ENCODE results near the gene NOTCH2. TPM values are rescaled to one million over a fixed set of nuclear protein-coding genes. Genes with fewer than 3 reads are reported as not detected.

Gene NOTCH2
- total RNA-seq, 1 experiment from 2014 or later, result 107 TPM

DNA sequence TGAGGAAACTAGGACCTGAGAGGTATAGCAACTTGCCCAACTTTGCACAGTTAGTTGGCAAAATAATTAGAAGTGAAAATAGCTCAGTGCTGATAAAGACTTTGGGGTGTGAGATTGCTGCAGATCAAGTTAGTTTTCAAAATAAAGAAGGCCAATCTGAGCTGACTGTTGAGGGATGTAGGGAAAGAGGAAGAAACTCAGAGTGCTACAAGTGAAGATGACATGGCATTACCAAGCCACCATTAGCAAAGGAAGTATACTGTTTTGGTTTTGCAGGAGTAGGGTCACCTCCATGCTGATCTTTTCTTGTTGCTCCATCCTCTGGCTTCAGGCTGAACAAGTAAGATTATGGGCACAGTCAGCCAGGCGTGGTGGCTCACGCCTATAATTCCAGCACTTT lies 94.5 kb downstream of the NOTCH2 start:
- no peak for DNase-seq (ENCODE audit: low read depth)

DNA sequence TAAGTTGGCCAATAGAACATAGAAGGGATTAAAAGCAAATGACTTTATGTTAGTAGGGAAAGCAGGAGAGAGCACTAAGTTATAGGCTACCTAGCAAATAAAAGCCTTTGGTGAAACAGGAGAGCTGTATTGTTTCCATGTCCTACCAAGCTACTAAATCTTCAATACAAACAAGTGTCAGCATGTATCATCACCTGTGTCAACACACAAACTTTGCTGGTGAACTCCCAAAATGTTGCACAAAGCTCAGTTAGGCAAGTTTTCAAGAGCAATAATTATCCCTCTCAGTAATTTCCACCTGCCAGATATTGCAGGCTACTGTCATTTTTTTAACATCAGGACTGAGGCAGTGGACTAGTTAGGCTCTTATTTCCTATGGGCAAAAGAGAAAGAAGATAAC lies 95.4 kb downstream of the NOTCH2 start:
- DNase-seq (ENCODE audit: low read depth), result no peak

DNA sequence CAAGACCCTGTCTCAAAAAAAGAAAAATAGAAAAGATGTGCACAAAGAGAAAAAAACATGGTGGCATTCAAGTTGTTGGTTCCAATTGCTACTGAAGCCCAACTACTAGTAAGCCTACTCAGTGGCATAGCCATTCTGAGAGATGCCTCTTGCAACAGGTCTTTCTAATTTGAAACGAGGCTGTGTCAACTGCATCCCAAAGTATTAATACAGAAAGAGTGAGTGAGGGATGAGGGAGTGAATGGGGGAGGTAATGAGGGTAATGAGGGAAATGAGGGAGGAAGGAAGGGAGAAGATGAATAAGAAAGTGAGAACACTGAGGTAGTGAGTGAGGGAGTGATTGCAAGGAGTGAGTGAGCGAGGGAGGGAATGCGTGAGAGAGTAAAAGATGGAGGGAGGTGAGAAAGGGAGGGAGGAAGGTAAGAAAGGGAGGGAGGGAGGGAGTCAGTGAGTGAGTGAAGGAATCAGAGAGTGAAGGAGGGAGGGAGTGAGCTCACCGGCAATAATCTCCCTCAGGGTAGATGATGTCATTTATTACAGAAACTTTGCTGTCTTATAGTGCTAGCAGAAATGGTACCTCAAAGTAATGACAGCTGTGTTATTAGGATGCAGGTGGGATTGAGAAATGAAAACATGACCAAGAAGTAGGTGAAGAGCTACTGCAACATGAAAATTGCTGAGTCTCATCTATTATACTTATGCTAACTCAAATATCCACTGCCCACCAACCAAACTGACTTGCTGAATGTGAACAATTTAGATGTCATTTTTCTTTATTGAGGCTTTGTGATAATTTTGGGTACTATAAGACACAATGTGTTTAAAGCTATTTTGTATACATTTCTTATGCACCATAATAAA lies 97.5 kb downstream of the NOTCH2 start:
- DNase-seq (ENCODE audit: low read depth), result peak; percentile 61

DNA sequence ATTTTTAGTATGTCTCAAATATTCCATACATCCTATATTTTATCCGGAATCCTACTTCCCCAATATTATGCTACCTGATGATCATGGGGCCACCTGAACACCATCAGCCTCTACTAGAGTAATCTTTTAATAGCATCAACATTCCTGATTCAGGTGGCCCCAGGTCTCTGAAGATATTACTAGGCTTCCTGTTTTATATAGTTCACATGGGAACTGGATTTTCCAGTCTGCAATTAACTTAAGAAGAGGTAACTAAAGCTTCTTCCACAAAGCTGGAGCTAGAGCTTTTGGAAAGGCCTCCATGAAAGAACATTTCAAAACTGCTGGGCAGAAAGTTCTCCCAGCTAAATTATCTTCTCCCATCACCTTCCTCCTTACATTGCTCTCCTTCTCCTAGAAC lies 100.9 kb downstream of the NOTCH2 start:
- no peak for DNase-seq (ENCODE audit: low read depth)

DNA sequence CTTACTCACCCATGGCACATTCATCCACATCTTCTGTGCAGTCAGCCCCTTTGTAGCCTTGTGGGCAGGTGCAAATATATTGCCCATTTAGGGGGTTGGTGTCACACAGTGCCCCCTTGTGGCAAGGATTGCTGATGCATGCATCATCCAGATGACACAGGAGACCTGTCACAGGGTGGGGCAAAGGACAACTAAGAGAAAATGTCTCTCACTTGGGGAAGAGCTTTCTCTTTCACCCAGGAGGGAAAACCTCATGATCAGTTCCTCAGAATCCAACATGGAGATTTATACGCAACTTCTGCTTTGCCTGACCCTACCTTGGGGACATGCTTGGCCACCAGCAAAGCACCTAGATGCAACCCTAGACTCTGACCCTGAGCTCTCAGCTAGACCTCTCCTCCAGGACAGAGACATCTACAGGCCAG lies 101.4 kb downstream of the NOTCH2 start:
- DNase-seq (ENCODE audit: low read depth), result peak; percentile 50

DNA sequence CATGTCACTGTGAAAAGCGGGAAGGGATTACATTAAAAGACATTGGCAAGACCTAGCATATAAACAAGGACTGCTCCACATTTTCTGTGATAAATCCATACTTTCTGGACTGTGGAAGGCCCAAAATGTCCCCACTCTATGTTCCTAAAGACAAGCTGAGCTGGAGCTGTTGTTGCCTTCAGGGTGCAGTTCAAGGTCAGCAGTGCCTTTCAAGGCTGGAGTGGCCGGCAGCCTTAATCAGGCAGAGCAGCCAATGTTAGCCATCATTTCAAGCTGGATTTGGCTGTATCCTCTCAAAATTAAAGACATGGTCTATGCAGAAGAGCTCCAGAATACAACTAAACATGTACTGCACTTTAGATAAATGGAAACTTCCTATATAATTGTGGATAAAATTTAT lies 102.8 kb downstream of the NOTCH2 start:
- DNase-seq (ENCODE audit: low read depth), result no peak

DNA sequence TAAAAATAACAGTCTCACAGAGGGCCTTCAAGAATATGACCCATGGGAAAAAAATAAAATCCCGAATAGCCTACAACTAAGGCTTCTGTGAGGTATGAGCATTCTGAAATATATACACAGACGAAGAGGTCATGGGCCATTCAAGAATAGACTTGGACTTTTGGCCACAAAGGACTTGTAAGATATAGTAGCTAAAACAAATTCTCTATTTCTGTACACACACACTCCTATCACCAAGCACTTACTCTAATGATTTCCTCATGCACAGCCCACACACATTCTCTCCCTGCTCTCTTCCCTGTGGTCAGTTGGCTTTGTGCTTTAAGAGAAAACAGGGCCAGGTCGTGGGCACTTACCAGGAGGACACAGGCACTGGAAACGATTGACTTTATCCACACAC lies 103.4 kb downstream of the NOTCH2 start:
- no peak for DNase-seq (ENCODE audit: low read depth)

DNA sequence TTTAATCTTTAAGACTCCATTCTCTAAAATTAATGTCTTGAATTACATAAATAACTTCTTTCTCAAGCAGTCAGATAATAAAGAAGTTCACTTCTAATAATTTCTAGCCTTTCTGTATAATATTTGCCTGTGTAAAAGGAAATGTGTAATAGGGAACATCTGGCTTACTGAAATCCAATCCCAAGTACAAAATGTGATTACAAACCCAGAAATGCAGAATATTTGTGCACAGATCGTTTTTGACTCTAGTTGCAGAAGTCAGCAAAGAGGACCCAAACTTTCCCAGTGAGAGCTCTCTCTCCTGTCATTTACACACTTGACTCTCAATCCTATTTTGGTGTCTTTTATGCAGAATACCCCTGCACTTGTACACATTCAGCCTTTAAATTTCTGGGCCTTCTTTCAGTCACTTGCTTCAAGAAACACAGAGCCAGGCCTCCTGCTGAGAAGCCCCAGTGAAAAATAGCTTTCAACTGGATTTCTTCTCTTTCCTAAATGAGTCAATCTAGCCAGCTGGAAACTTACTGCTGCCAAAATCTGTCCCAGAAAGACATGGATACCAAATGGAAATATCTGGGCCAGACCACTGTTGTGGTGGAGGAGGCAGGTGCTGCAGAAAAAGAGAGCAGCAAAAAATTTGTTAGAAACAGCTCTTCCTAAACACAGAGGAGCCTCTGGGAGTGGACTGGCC lies 104.6 kb downstream of the NOTCH2 start:
- no peak for DNase-seq (ENCODE audit: low read depth)

DNA sequence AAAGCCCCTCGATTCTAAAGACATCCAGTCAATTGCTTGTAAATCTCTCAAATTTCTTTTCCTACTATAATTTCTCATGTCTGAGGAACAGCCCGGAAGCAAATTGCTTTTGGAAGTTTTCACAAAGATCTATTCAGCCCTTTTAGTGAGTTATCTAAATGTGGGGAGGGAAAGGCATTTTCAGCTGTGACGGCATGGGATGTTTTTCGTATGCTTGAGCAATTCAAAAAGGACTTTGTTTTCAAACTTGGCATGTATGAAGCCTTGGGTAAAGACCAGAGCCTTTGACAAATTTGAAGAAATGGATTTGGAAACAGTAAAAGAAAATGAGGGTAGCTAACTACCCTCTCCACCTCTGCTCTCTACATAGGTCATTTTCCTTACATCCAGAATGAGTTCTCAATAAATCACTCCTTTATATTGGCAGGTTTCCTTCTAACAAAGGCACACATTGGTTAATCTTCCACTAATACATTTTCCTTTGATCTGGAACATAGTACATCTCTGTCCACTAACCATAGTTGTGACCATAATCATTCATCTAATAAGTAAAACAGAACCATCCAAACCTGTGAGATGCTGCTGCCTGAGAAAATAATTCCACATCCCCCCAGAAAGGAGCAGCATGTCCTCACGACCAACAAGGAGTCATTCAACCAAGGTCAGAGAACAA lies 107.0 kb downstream of the NOTCH2 start:
- DNase-seq (ENCODE audit: low read depth), result no peak

DNA sequence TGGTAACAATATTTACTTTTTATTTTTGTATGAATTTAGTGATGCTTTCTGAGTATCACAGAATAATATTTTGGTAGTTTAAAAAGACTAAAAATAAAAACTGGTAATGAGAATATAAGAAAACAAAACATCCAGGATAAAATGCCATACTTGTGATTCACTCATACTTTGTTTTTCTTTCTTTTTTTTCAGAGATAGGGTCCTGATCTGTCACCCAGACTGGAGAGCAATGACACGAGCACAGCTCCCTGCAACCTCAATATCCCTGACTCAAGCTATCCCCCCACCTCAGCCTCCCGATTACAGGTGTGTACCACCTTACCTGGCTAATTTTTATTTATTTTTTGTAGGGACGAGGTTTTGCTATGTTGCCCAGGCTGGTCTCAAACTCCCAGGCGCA lies 109.0 kb downstream of the NOTCH2 start:
- peak; percentile 25 for DNase-seq (ENCODE audit: low read depth)

DNA sequence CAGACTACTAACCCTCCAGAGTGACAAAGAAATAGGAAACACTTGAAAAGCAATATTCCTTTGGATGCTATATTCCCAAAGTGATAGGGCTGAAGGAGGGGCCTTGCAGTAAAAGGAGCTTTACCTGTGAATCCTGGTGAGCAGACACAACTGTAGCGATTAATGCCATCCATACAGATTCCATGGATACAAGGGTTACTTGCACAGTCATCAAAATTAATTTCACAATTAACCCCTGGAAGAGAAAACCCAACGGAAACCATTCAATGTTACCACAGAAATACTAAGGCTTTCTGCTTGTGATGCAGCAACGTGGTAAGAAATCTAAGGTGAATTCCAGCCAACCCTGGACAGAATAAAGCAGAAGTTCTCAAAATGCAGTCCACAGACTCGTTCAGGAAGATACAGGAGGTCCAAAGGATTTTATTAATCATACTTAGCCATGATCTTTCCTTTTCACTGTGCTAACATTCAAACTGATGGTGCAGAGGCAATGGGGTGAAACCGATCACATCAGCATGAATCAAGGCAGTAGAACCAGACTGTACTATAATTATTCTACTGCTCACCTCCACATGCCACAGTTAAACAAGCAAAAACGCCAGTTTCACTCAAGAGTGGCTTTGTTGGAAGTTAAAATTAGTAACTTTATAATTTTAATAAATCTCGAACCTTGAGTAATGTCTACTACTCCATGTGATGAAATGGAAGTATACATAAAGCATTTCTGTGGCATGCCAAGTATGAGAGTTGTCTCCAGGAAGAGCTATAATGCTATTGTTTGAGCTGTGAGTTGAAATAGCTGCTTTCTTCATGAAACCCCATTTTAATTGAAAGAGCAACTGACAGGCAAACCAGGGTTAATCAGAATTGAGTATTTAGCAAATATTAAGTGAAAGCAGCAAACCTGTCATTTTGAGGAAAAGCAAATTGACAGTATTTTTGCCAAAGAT lies 109.9 kb downstream of the NOTCH2 start:
- DNase-seq (ENCODE audit: low read depth), result no peak

DNA sequence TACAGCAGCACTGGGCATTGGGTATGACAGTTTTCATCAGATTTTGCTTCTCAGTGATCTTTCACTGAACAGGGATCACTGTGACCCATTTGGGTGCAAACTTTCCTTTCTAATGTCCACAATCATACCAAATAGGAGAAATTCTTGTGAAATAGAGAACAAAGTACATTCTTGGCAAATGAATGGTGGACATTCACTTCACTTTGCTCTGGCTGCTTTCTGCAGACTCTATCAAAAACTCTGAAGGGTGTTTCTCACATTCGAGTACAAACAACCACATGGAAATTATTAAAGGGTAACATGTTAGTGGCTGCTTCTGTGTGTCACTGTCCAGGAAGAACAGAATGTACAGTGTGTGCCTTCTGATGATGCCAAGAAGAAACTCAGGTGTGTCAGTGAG lies 111.2 kb downstream of the NOTCH2 start:
- DNase-seq (ENCODE audit: low read depth), result no peak

DNA sequence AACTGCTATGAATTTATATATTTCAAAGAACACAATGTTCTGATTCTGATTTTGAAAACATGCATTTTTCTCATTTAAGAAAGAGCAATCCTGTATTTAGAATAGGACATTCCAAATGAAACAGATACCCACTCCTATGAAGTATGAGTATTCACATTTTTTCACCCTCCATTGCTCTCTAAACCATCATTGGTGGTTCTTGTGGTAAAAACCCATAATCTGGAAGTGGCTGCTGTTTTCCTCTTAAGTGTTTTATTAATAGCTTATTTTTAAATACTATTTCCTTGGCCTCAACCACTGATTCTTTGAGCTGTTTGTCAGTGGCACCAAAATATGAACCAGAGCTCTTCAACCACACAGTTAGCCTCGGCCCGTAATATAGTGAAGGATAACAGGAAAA lies 113.2 kb downstream of the NOTCH2 start:
- DNase-seq (ENCODE audit: low read depth), result no peak

DNA sequence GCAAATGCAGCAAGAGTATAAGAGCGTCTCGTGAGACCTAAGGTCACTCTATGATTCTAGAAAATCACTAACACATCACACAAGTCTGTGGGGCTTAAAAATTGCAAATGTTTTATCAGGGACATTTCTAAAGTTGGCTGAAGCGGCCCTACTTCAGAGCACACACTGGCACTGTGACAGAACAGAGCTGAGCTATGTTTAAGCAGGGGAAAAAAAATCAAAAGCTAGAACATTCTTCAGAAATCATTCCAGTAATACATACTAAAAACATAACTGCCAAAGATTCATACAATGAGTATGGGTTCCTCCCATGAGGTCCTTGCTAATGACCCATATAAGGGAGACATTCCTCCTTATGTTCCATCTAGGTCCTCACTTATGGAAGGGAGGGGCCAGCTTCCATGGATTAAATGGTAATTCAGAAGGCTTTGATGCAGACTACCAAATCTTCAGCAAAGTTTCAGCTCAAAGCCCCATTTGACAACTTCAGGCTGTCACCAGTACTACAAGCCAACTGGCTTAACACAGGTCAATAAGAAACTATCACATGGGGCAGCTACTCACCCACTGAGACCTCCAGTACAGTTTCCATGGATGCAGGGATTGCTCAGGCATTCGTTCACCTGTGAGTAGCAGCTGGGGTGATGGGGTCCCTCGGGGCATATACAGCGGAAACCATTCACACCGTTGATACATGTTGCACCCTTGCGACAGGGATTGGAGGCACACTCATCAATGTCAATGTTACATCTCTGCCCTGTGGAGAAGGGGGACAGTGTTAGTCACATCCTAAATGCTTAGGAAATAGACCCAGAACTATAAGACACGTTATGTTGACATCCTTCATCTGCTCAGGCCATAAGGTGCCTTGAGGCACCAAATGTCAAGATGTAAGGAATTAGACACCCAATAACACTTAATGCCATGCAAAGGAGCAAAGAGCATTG lies 114.7 kb downstream of the NOTCH2 start:
- DNase-seq (ENCODE audit: low read depth), result no peak

DNA sequence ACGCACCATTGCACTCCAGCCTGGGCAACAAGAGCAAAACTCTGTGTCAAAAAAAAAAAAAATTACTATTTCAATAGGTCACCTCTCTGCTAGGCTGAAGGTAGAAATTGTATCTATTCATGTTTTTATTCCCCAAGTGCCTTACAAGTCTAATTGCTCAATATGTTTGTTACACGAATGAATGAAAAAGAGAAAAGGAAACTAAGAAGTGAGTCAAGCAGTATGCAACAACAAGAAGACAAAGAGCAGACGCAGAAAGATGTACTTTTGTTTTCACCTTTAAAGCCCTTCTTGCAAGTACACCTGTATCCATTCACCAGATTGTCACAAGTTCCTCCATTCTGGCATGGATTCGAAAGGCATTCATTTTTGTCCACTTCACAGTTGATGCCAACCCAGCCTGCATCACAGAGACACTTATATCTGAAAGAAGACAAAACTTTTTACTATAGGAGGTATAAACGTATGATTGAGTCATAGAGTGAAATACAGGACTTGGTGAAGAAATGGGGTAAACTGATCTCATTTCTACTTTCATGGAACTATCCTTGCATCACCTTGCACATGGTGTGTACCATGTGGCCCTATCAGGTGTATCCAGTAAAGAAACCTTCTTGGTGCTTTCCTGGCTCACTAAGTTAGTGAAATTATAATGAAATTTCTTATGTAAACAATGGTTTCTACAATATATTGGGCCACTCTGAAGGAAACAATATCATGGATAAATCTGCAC lies 116.0 kb downstream of the NOTCH2 start:
- DNase-seq (ENCODE audit: low read depth), result no peak

DNA sequence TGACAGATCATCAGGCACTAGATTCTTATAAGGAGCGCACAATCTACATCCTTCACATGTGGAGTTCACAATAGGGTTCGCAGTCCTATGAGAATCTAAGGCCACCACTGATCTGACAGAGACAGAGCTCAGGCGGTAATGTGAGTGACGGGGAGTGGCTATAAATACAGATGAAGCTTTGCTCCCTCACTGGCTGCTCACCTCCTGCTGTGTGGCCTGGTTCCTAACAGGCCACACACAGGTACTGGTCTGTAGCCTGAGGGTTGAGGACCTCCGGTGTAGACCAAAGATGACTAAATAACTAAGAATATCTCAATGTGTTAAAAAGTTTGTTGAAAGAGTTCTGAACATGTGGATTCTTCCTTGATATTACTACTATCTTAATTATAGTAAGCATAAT lies 117.0 kb downstream of the NOTCH2 start:
- DNase-seq (ENCODE audit: low read depth), result no peak

DNA sequence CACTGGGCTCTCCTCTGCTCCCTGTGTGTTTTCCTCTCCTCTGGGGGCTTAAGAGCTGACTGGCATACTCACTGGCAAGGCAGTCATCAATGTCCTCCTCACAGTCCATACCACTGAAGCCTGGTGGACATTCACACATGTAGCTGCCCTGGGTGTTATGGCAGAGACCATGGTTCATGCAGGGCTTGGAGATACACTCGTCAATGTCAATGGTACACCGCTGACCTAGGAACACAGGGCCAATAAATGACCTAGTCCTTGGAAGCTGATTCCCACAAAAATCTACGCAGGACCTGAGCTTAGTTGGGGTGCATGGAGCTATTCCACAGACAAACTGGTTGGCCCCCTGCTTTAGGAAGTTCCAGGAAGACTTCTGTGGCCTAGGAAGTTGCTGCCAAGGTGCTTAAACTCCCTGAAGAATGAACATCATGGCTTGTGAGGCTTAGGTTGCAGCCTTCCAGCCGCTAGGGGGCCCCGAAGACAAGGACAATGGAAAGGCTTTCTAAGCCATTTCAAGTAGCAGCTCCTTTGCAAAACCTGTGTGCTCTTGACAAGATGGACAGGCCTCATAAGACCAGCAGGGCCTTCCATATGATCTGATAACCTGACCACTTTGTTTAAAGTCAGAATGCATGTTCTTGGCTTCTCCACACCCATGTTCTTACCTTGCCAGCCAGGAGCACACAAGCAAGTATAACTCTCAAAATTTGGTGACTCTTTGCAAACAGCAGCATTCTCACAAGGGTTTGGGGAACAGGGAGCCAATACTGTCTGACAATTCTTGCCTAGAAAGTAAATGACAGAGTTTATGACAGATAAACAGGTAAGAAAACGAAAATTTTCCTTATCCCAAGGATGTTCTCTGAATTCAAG lies 120.9 kb downstream of the NOTCH2 start:
- peak; percentile 76 for DNase-seq (ENCODE audit: low read depth)

DNA sequence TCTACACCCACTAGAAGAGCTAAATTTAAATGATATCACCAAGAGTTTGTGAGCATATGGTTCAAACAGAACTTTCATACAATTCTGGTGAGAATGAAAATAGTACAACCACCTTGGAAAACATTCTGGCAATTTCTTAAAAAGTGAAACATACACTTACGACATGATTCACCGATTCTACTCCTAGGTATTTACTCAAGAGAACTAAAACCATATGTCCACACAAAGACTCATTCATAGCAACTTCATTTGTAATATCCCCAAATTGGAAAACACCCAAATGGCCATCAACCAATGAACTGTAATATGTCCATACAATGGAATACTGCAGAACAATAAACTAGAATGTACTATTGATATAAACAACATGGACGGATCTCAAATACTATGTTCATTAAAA lies 122.0 kb downstream of the NOTCH2 start:
- peak; percentile 72 for DNase-seq (ENCODE audit: low read depth)

DNA sequence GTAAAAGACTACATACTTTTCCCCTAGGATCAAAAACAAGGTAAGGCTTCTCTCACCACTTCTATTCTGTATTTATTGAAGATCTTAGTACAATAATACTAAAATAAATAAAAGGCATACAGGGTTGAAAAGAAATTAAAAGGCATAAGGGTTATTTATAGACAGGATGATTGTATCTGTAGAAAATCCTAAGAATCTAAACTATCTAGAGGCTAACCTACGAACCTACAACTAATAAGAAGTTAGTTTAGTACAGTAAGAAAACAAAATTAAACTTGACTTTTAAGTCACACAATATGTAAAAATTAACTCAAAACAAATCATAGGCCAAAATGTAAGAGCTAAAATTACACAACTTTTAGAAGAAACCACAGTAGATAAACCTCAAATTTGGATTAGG lies 122.7 kb downstream of the NOTCH2 start:
- DNase-seq (ENCODE audit: low read depth), result peak; percentile 23
